CD4-positive, alpha-beta T cell treated with Interleukin-17A for 1 hour (primary cell): ENCODE measurements around the gene ARHGAP30.

Source experiments
- DNase-seq: peaks from one replicate; pipeline ENCODE4 v3.0.0-alpha.2; 2020

Gene ARHGAP30

GRCh38 chr1:161009602-161010211 lies 60.0 kb downstream of the ARHGAP30 start:
- DNase-seq, result no peak

- no peak for DNase-seq
These were observed 60.7 kb downstream of the ARHGAP30 start for GRCh38 chr1:161008869-161009510.

- DNase-seq, result no peak
These were observed 62.3 kb downstream of the ARHGAP30 start for GRCh38 chr1:161007369-161007768.

- no peak for DNase-seq
These were observed 63.1 kb downstream of the ARHGAP30 start for GRCh38 chr1:161006563-161006962.

- no peak for DNase-seq
These were observed 68.2 kb downstream of the ARHGAP30 start for GRCh38 chr1:161001525-161001924.

GRCh38 chr1:161000736-161001480 lies 68.8 kb downstream of the ARHGAP30 start:
- DNase-seq, result no peak

- DNase-seq, result no peak
These were observed 70.3 kb downstream of the ARHGAP30 start for GRCh38 chr1:160999376-160999775.

- DNase-seq, result peak; percentile 61
These were observed 72.2 kb downstream of the ARHGAP30 start for GRCh38 chr1:160997323-160998038.
